HAP-1 (cell line): Measurements from ENCODE around the gene NAT9.

ENCODE experiments used
- DNase-seq, 2 experiments: peaks; one replicate each; pipeline ENCODE4 v3.0.0-alpha.2; 2016 to 2020; ENCODE audit warnings: low spot score in 2 of 2
- H3K27me3 ChIP-seq: fragments of 250-450 bp; sonication (Bioruptor Pico); 2 replicates; pipeline ENCODE4 v1.5.1; 2020; ENCODE audit warnings: low read depth, mild to moderate bottlenecking, moderate library complexity
- H3K36me3 ChIP-seq: fragments of 250-450 bp; sonication (Bioruptor Pico); replicated peaks from 2 replicates; pipeline ENCODE4 v1.5.1; 2020; ENCODE audit warnings: mild to moderate bottlenecking
- H3K4me1 ChIP-seq: fragments of 250-450 bp; sonication (Bioruptor Pico); 2 replicates; pipeline ENCODE4 v1.5.1; 2020; ENCODE audit warnings: mild to moderate bottlenecking
- H3K4me3 ChIP-seq: fragments of 250-450 bp; sonication (Bioruptor Pico); 2 replicates; pipeline ENCODE4 v1.5.1; 2020; ENCODE audit warnings: mild to moderate bottlenecking, moderate library complexity
- H3K9me3 ChIP-seq: fragments of 250-450 bp; sonication (Bioruptor Pico); 2 replicates; pipeline ENCODE4 v1.5.1; 2020; ENCODE audit warnings: mild to moderate bottlenecking, moderate library complexity
- in situ Hi-C: fragments of 300-500 bp; cut with MboI; formaldehyde crosslinking; loops from 3 replicates; pipeline ENCODE4 v1.14.3; 2020; ENCODE audit warnings: low sequenced_read_pairs, inconsistent platforms, mixed read lengths

NAT9 gene

GRCh38 chr17:74758848-74759168 is 17.3 kb downstream of the NAT9 start:
- in situ Hi-C loops, result no loop called here
- peaks cover 10% of the 10 kb centered on the region for H3K4me1 ChIP-seq
- no peaks in the 10 kb centered on the region for H3K36me3 ChIP-seq

GRCh38 chr17:74757931-74758847 is 18.0 kb downstream of the NAT9 start:
- H3K27me3 ChIP-seq, result no peaks in the 10 kb centered on the region
- H3K4me1 ChIP-seq, result peaks cover 10% of the 10 kb centered on the region
- no peaks in the 10 kb centered on the region for H3K9me3 ChIP-seq
- in situ Hi-C loops, result no loop called here
- H3K4me3 ChIP-seq, result no peak overlapping the region
- no peaks in the 10 kb centered on the region for H3K36me3 ChIP-seq
- peak in 1 of 2 experiments; percentile 40 for DNase-seq

More at GRCh38 chr17:74758848-74759168, 17.3 kb downstream of the NAT9 start:
- DNase-seq, result no peak
- Histone ChIP-seq H3K4me3 (no peak overlapping the region), H3K27me3 (no peaks in the 10 kb centered on the region), H3K9me3 (no peaks in the 10 kb centered on the region)

- DNase-seq, result no peak
These were observed 18.6 kb downstream of the NAT9 start for GRCh38 chr17:74757502-74757901.

GRCh38 chr17:74756891-74757290 is 19.3 kb downstream of the NAT9 start:
- Histone ChIP-seq H3K4me3 (no peak overlapping the region), H3K36me3 (peaks cover 4% of the 10 kb centered on the region; the same call in 1 of the 2 replicates)
- in situ Hi-C loops, result no loop called here

More at GRCh38 chr17:74757502-74757901, 18.6 kb downstream of the NAT9 start:
- in situ Hi-C loops, result no loop called here
- Histone ChIP-seq H3K9me3 (no peaks in the 10 kb centered on the region), H3K27me3 (no peaks in the 10 kb centered on the region), H3K4me3 (no peak overlapping the region), H3K4me1 (peaks cover 10% of the 10 kb centered on the region), H3K36me3 (peaks cover 4% of the 10 kb centered on the region; the same call in 1 of the 2 replicates)

GRCh38 chr17:74755533-74755932 is 20.6 kb downstream of the NAT9 start:
- in situ Hi-C loops, result no loop called here
- no peaks in the 10 kb centered on the region for H3K27me3 ChIP-seq
- peaks cover 10% of the 10 kb centered on the region for H3K4me1 ChIP-seq
- H3K36me3 ChIP-seq, result peaks cover 4% of the 10 kb centered on the region; the same call in 1 of the 2 replicates
- H3K4me3 ChIP-seq, result no peak overlapping the region
- DNase-seq, result no peak
- H3K9me3 ChIP-seq, result no peaks in the 10 kb centered on the region

More at GRCh38 chr17:74756891-74757290, 19.3 kb downstream of the NAT9 start:
- no peak for DNase-seq
- Histone ChIP-seq H3K9me3 (no peaks in the 10 kb centered on the region), H3K27me3 (no peaks in the 10 kb centered on the region), H3K4me1 (peaks cover 10% of the 10 kb centered on the region)

- Histone ChIP-seq H3K4me1 (peaks cover 6% of the 10 kb centered on the region), H3K9me3 (no peaks in the 10 kb centered on the region), H3K27me3 (no peaks in the 10 kb centered on the region), H3K4me3 (no peak overlapping the region), H3K36me3 (peaks cover 4% of the 10 kb centered on the region; the same call in 1 of the 2 replicates)
- in situ Hi-C loops, result no loop called here
- DNase-seq, result no peak
These were observed 21.3 kb downstream of the NAT9 start for GRCh38 chr17:74754832-74755231.

GRCh38 chr17:74752822-74753401 is 23.2 kb downstream of the NAT9 start:
- peaks cover 4% of the 10 kb centered on the region; the same call in 1 of the 2 replicates for H3K36me3 ChIP-seq
- no peak overlapping the region for H3K4me3 ChIP-seq
- H3K9me3 ChIP-seq, result no peaks in the 10 kb centered on the region
- in situ Hi-C loops, result no loop called here
- no peaks in the 10 kb centered on the region for H3K27me3 ChIP-seq
- peaks cover 4% of the 10 kb centered on the region; the same call in 1 of the 2 replicates for H3K4me1 ChIP-seq
- DNase-seq, result no peak

- Histone ChIP-seq H3K36me3 (peaks cover 4% of the 10 kb centered on the region; the same call in 1 of the 2 replicates), H3K4me3 (no peak overlapping the region), H3K27me3 (no peaks in the 10 kb centered on the region), H3K4me1 (0 out of 2 replicates have a peak, but pooled peaks cover 4% of the 10 kb centered on the region), H3K9me3 (no peaks in the 10 kb centered on the region)
- in situ Hi-C loops, result no loop called here
- DNase-seq, result no peak
These were observed 23.7 kb downstream of the NAT9 start for GRCh38 chr17:74752415-74752814.

- Histone ChIP-seq H3K4me3 (peak overlapping the region; percentile 99), H3K4me1 (0 out of 2 replicates have a peak, but pooled peaks cover 4% of the 10 kb centered on the region), H3K36me3 (peaks cover 4% of the 10 kb centered on the region; the same call in 1 of the 2 replicates), H3K27me3 (no peaks in the 10 kb centered on the region), H3K9me3 (no peaks in the 10 kb centered on the region)
- in situ Hi-C loops, result no loop called here
- DNase-seq, result no peak
These were observed 25.6 kb downstream of the NAT9 start for GRCh38 chr17:74750327-74751069.

- H3K4me1 ChIP-seq, result 0 out of 2 replicates have a peak, but pooled peaks cover 4% of the 10 kb centered on the region
- in situ Hi-C loops, result no loop called here
- no peak for DNase-seq
- H3K36me3 ChIP-seq, result peaks cover 4% of the 10 kb centered on the region; the same call in 1 of the 2 replicates
- peak overlapping the region; percentile 99 for H3K4me3 ChIP-seq
- no peaks in the 10 kb centered on the region for H3K27me3 ChIP-seq
- H3K9me3 ChIP-seq, result no peaks in the 10 kb centered on the region
These were observed 26.2 kb downstream of the NAT9 start for GRCh38 chr17:74750039-74750326.

GRCh38 chr17:74749279-74750038 is 26.7 kb downstream of the NAT9 start:
- peaks cover 4% of the 10 kb centered on the region; the same call in 1 of the 2 replicates for H3K36me3 ChIP-seq
- 0 out of 2 replicates have a peak, but pooled peaks cover 4% of the 10 kb centered on the region for H3K4me1 ChIP-seq
- in situ Hi-C loops, result no loop called here
- no peaks in the 10 kb centered on the region for H3K9me3 ChIP-seq
- DNase-seq, result peak; percentile 8 to 58
- peak overlapping the region; percentile 99 for H3K4me3 ChIP-seq
- no peaks in the 10 kb centered on the region for H3K27me3 ChIP-seq

- no peaks in the 10 kb centered on the region for H3K27me3 ChIP-seq
- in situ Hi-C loops, result no loop called here
- peak; percentile 87 to 94 for DNase-seq
- peaks cover 4% of the 10 kb centered on the region; the same call in 1 of the 2 replicates for H3K36me3 ChIP-seq
- H3K4me1 ChIP-seq, result 0 out of 2 replicates have a peak, but pooled peaks cover 4% of the 10 kb centered on the region
- H3K9me3 ChIP-seq, result no peaks in the 10 kb centered on the region
- H3K4me3 ChIP-seq, result peak within 1 kb of the TSS; percentile 99
These were observed 27.4 kb downstream of the NAT9 start, which contains the start of gene NHERF1 for GRCh38 chr17:74748529-74749278. Gene NHERF1 (plus strand): TSS chr17:74748628. CDS start chr17:74748847, 219 bp downstream.
